Panc1 (cell line): ENCODE measurements around the gene KRTAP4-4. TPM values are rescaled to one million over a fixed set of nuclear protein-coding genes. Genes with fewer than 3 reads are reported as not detected.

Experiments
- ATAC-seq: fragments of 200-7000 bp; cut with Tn5 transposase; 2 replicates; pipeline ENCODE4 v1.9.1; 2020; ENCODE audit warnings: mild to moderate bottlenecking, moderate library complexity
- Bru-seq: library from RNA; stranded (reverse); fragments of 400-500 nt; gene quantifications from one replicate; lab custom pipeline; 2021; lab: Mats Ljungman, UMichigan
- BruChase-seq, 2 experiments: library from RNA; stranded (reverse); fragments of 400-500 nt; gene quantifications; one replicate each; lab custom pipeline; 2021; lab: Mats Ljungman, UMichigan
- BruUV-seq: library from RNA; stranded (reverse); fragments of 400-500 nt; replicated peaks from 2 replicates; lab custom pipeline; 2021; lab: Mats Ljungman, UMichigan
- CTCF ChIA-PET: fragments of 300-600 bp; sonication (Branson Sonifier 250); formaldehyde crosslinking; loops from one replicate; lab custom pipeline; 2022; ENCODE audit warnings: antibody characterized with exemption; lab: Charles Lee
- POLR2A ChIA-PET: fragments of 300-600 bp; sonication (Branson Sonifier 250); formaldehyde crosslinking; loops from one replicate; lab custom pipeline; 2022; ENCODE audit warnings: antibody characterized with exemption; lab: Charles Lee
- DNase-seq: peaks from one replicate; pipeline ENCODE4 v3.0.0-alpha.2; 2010; ENCODE audit warnings: low read depth, low spot score
- H3K27ac ChIP-seq: 2 replicates; pipeline ENCODE4 v1.5.1; 2011; ENCODE audit warnings: mild to moderate bottlenecking, low read length, inconsistent platforms
- H3K27me3 ChIP-seq: fragments of 200-500 bp; sonication (Bioruptor generic); 2 replicates; pipeline ENCODE4 v1.6.0; 2014; ENCODE audit warnings: low read length, inconsistent platforms; ENCODE audit not compliant: control insufficient read depth, insufficient read depth
- H3K36me3 ChIP-seq: fragments of 200-500 bp; sonication (Bioruptor generic); 2 replicates; pipeline ENCODE4 v1.5.1; 2014; ENCODE audit warnings: inconsistent platforms, mild to moderate bottlenecking, low read length, moderate library complexity; ENCODE audit not compliant: control insufficient read depth, insufficient read depth
- H3K4me1 ChIP-seq: 2 replicates; pipeline ENCODE4 v1.5.1; 2011; ENCODE audit warnings: inconsistent platforms, mild to moderate bottlenecking, low read length, moderate library complexity; ENCODE audit not compliant: control insufficient read depth, insufficient read depth
- H3K4me3 ChIP-seq, 2 experiments: 2 replicates each; pipeline ENCODE4 v1.5.1; 2011 to 2012; ENCODE audit warnings: low read depth in 2 of 2, low read length in 2 of 2, mild to moderate bottlenecking in 2 of 2, inconsistent platforms in 1 of 2, moderate library complexity in 1 of 2
- H3K9me3 ChIP-seq: fragments of 200-500 bp; sonication (Bioruptor generic); 2 replicates; pipeline ENCODE4 v1.5.1; 2014; ENCODE audit warnings: low read depth, mild to moderate bottlenecking, inconsistent platforms, low read length, moderate library complexity; ENCODE audit not compliant: control insufficient read depth, insufficient read depth
- CTCF ChIP-seq: fragments of 450-650 bp; IDR thresholded peaks from 2 replicates; pipeline ENCODE4 v1.5.1; 2017; ENCODE audit warnings: mild to moderate bottlenecking
- POLR2AphosphoS5 ChIP-seq: IDR thresholded peaks from 2 replicates; pipeline ENCODE4 v1.6.1; 2012; ENCODE audit warnings: mild to moderate bottlenecking, low read depth, low read length, moderate library complexity
- REST ChIP-seq, 2 experiments: IDR thresholded peaks; 2 replicates each; pipeline ENCODE4 v1.6.1; 2011 to 2012; ENCODE audit warnings: low read depth in 2 of 2, control low read depth in 1 of 2, low read length in 1 of 2, mild to moderate bottlenecking in 1 of 2, moderate library complexity in 1 of 2; ENCODE audit not compliant: insufficient read depth in 1 of 2
- SIN3A ChIP-seq: IDR thresholded peaks from 2 replicates; pipeline ENCODE4 v1.6.1; 2012; ENCODE audit warnings: low read depth, mild to moderate bottlenecking, low read length, moderate library complexity, borderline replicate concordance; ENCODE audit not compliant: insufficient read depth
- TCF7L2 ChIP-seq: IDR thresholded peaks from 2 replicates; pipeline ENCODE4 v1.6.1; 2011; ENCODE audit warnings: mild to moderate bottlenecking, low read depth, low read length, inconsistent platforms
- in situ Hi-C: cut with HindIII; loops from 2 replicates; pipeline ENCODE4 v1.10.0; 2016; ENCODE audit warnings: low sequenced_read_pairs, low pct_unique_long_range_greater_than_20kb
- intact Hi-C: fragments of 100-400 bp; cut with micrococcal nuclease; formaldehyde crosslinking; loops from one replicate; pipeline ENCODE4 v1.10.0; 2022; ENCODE audit not compliant: unreplicated experiment
- long read RNA-seq: library from polyadenylated mRNA; unstranded; transcript quantifications from one replicate; pipeline ENCODE4 v2.0.0, GENCODE V29; 2021; ENCODE audit not compliant: unreplicated experiment
- polyA plus RNA-seq: library from polyadenylated mRNA; unstranded; fragments of >200 nt; gene quantifications from one replicate; pipeline ENCODE4 v1.2.1, GENCODE V29; 2012; ENCODE audit warnings: missing spikeins; ENCODE audit not compliant: insufficient read length
- total RNA-seq: library from RNA; stranded (reverse); gene quantifications from one replicate; pipeline ENCODE4 v1.2.1, GENCODE V29; 2021; ENCODE audit not compliant: unreplicated experiment

Gene KRTAP4-4
- total RNA-seq = not detected
- not detected for polyA plus RNA-seq
- not detected for Bru-seq, nascent RNA
- not detected for BruChase-seq, experiment 1, labeled RNA remaining after a 2-hour chase
- not detected for BruChase-seq, experiment 2, labeled RNA remaining after a 6-hour chase
- long read RNA-seq = 0 reads

- POLR2A ChIA-PET = no interaction called here
- no peak for DNase-seq
- CTCF ChIA-PET = no interaction called here
- intact Hi-C loops = no loop called here
- BruUV-seq = no TSS peak
- Histone ChIP-seq H3K9me3 (no peaks in the 10 kb centered on the region), H3K36me3 (no peaks in the 10 kb centered on the region), H3K27me3 (peaks cover 9% of the 10 kb centered on the region; the same call in 1 of the 2 replicates), H3K27ac (no peak within 1 kb of the TSS), H3K4me1 (no peaks in the 10 kb centered on the region), H3K4me3 (no peak within 1 kb of the TSS)
- no peak for ATAC-seq
- no peak for TF ChIP-seq POLR2AphosphoS5
- no peak for TF ChIP-seq TCF7L2
- TF ChIP-seq CTCF = no peak
- TF ChIP-seq SIN3A = no peak
- in situ Hi-C loops = no loop called here
These were observed at the start of gene KRTAP4-4 for GRCh38 chr17:41160648-41161047. Gene KRTAP4-4 (minus strand): TSS chr17:41160748. CDS start chr17:41160691, 57 bp downstream.

DNA sequence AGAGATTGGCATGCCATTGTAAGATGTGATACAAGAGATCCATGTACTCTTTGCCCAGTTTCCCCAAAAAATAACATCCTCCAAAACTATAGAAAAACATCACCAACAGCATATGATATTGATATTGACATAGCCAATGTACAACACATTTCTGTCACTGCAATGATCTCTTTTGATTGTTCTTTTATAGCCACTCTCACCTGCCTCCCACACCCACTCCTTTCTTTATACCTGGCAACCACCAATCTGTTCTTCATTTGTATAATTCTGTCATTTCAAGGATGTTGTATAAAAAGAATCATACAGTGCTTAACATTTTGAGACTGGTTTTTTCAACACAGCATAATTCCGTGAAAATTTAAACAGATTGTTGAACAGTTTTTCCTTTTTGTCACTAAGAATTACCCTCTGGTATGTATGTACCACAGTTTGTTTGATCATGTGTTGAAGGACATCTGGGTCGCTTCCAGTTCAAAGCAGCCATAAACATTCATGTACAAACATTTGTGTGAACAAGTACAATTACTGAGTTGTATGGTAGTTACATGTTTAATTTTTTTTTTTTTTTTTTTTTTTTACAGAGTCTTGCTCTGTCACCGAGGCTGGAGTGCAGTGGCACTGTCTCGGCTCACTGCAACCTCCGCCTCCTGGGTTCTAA, 39.0 kb upstream of the KRTAP4-4 start:
- ATAC-seq (no peak), DNase-seq (no peak)
- Histone ChIP-seq H3K9me3 (no peaks in the 10 kb centered on the region), H3K36me3 (no peaks in the 10 kb centered on the region), H3K4me1 (no peaks in the 10 kb centered on the region), H3K27ac (no peak overlapping the region), H3K4me3 (no peak overlapping the region), H3K27me3 (no peaks in the 10 kb centered on the region; the same call in 1 of the 2 replicates)
- ChIA-PET POLR2A (no interaction called here), CTCF (no interaction called here)
- intact Hi-C loops (no loop called here), in situ Hi-C loops (no loop called here)
- no peak for TF ChIP-seq REST (IDR thresholded peaks at IDR 0.05; ENCODE audit: insufficient read depth in 1 of 2, low read depth in 2 of 2, low read length in 1 of 2)
- no peak for TF ChIP-seq CTCF
- no peak for TF ChIP-seq POLR2AphosphoS5
- no peak for TF ChIP-seq TCF7L2
- no peak for TF ChIP-seq SIN3A
- BruUV-seq = no TSS peak
